Neutrophil (primary cell): ENCODE data around the gene CHRM1.

Experiments used
- H3K27ac ChIP-seq: fragments of 200-600 bp; sonication (generic); 2 replicates; pipeline ENCODE4 v1.5.1; 2016; ENCODE audit warnings: mild to moderate bottlenecking, moderate library complexity
- H3K27me3 ChIP-seq: fragments of 200-600 bp; sonication (generic); 2 replicates; pipeline ENCODE4 v1.6.0; 2016; ENCODE audit warnings: mild to moderate bottlenecking
- H3K36me3 ChIP-seq: fragments of 200-600 bp; sonication (generic); 2 replicates; pipeline ENCODE4 v1.5.1; 2017
- H3K4me1 ChIP-seq, 2 experiments: fragments of 200-600 bp in 1 of 2; sonication (generic) in 1 of 2; 1 replicate in 1 of 2; 2 replicates in 1 of 2; pipeline versions ENCODE4 v1.5.1 to v1.6.1; 2013 to 2016; ENCODE audit warnings: low read depth in 1 of 2, low read length in 1 of 2, mild to moderate bottlenecking in 1 of 2, moderate library complexity in 1 of 2; ENCODE audit not compliant: control insufficient read depth in 1 of 2, insufficient read depth in 1 of 2
- H3K4me3 ChIP-seq, 2 experiments: fragments of 200-600 bp in 1 of 2; sonication (generic) in 1 of 2; 1 replicate in 1 of 2; 2 replicates in 1 of 2; pipeline ENCODE4 v1.5.1; 2013 to 2016; ENCODE audit warnings: low read depth in 1 of 2, low read length in 1 of 2, mild to moderate bottlenecking in 1 of 2, moderate library complexity in 1 of 2
- H3K9me3 ChIP-seq: fragments of 200-600 bp; sonication (generic); 2 replicates; pipeline ENCODE4 v1.5.1; 2016
- CTCF ChIP-seq: fragments of 200-600 bp; sonication (generic); IDR thresholded peaks from 2 replicates; pipeline ENCODE4 v1.5.1; 2016; ENCODE audit warnings: antibody characterized with exemption

Gene CHRM1

DNA sequence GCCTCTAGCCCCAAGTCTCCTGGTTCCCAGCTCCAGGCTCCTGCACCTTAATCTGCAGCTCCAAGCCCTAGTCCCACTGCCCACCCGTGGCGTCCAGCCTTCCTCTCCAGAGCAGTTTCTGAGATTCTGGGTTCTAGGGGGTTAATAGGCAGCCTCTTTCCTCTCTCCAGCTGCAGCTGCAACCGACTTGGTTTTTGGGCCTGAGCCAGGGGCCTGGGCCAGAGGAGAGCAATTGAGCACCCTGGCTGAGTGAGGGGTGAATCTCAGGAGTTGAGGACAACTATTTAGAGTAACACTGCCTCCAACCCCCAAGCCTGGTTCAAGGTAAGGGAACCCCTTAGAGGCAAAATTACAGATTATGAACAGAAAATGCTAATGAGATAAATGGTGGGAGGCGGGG, 9.0 kb upstream of the CHRM1 start:
- Histone ChIP-seq H3K36me3 (no peaks in the 10 kb centered on the region), H3K27ac (no peak overlapping the region), H3K4me3 (no peak overlapping the region), H3K9me3 (no peaks in the 10 kb centered on the region), H3K27me3 (peaks cover 69% of the 10 kb centered on the region), H3K4me1 (peaks cover 0 to 8% of the 10 kb centered on the region in 2 experiments)
- no peak for TF ChIP-seq CTCF

DNA sequence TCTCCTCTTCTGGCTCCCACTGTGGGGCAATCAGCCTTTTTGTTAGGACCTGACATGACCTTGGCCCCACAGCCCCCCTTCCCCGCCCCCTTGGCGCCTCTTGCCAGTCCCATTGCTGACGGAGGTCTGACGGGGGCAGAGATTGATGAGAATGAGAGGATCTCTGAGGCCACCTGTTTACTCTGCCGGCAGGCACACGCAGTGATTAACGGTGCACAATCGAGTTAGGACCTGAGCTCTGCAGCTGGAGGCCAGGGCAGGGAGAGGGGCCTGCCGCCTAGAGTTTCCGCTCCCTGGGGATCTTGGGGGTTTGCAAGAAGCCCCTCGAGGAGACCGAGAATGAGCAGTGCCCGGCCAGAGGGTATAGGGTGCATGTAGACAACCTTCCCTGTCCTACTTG, 6.8 kb upstream of the CHRM1 start:
- Histone ChIP-seq H3K27me3 (peaks cover 91% of the 10 kb centered on the region), H3K4me3 (no peak overlapping the region), H3K36me3 (no peaks in the 10 kb centered on the region), H3K4me1 (peaks cover 0 to 11% of the 10 kb centered on the region in 2 experiments), H3K27ac (no peak overlapping the region), H3K9me3 (no peaks in the 10 kb centered on the region)
- no peak for TF ChIP-seq CTCF

DNA sequence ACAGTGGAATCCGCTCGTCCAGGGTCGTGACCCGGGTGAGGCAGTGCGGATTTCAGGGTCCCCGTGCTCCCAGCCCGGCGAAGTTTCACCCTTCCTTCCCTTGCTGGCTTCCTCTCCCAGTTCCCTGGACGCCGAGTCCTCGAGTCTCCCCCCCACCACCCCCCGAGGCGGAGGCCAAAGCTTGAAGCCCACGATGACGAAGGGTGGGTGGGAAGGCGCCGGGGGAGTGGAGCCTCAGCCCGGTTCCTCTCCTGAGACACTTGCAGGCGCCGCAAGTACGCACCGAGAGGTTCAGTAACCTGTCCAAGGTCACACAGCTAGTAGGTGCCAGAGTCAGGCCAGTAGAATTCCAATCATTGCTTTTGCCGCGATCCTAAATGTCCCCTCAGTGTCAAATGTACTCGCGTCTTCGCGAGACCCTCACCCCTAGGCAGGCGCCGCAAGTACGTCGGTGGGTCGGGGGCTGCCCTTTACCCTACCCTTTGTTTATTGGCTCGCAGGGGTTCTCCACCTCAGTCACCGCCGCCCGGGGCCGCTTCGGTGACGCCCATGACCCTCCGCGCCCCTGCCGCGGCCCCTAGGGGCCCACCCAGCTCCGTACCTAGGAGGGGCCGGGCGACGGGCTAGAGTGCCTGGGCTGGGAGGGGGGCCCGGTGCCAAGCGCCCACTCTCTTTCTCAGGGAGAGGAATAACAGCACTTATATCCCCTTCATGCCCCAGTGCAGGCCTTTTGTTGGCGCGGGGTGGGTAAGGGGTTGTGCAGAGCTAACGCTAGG, 5.7 kb upstream of the CHRM1 start:
- Histone ChIP-seq H3K36me3 (no peaks in the 10 kb centered on the region), H3K9me3 (no peaks in the 10 kb centered on the region), H3K27ac (no peak overlapping the region), H3K4me1 (peaks cover 0 to 11% of the 10 kb centered on the region in 2 experiments), H3K27me3 (peaks cover 99% of the 10 kb centered on the region), H3K4me3 (no peak overlapping the region)
- TF ChIP-seq CTCF, result no peak

DNA sequence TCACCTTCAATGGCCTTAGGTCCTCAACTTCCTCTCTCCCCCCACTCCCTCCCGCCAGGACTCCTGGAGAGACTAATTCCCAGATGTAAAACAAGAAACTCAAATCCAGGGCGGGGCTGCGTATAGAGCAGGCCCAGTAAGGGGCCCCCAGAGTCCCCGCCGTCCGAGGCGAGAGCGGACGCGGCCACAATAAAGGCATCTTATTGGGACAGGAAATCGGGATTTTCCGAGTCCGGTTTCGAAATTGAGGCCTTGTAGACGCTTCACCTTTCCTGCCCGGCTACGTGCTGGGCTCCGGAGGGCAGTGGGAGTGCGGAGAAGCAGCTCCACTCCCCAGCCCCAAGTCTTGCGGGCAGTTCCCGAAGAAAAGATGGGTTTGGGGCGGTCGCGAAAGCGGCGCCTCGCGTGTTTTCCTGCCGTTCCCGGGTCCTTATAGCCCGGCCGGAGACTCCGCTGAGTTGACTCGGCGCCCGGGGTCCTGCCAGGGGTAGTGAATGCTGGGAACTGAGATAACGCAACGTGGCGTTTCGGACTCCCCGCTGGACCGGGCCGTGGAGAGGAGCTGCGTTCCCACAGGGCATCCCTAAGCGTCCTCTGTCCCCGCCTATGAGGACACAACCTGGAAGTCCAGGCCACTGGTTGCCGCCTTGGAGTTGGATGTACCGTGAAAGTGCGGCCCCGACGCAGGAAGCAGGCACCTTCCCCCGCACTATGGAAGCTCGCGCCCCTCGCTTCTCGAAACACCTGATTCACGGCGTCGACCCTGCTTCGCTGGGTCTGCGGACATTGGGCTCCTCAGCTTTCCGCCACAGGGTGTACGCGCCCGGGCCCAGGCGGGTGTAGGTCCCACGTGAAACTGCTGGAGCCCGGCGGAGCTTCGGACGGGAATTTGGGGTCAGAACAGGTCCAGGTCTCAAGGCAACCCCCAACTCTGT, 4.8 kb upstream of the CHRM1 start:
- Histone ChIP-seq H3K4me1 (peaks cover 0 to 11% of the 10 kb centered on the region in 2 experiments), H3K9me3 (no peaks in the 10 kb centered on the region), H3K27me3 (peaks cover 100% of the 10 kb centered on the region), H3K4me3 (no peak overlapping the region), H3K36me3 (no peaks in the 10 kb centered on the region), H3K27ac (no peak overlapping the region)
- TF ChIP-seq CTCF, result no peak

- H3K4me1 ChIP-seq, result peaks cover 0 to 11% of the 10 kb centered on the region in 2 experiments
- TF ChIP-seq CTCF, result no peak
- no peak overlapping the region for H3K27ac ChIP-seq
- H3K9me3 ChIP-seq, result no peaks in the 10 kb centered on the region
- H3K4me3 ChIP-seq, result no peak overlapping the region
- H3K36me3 ChIP-seq, result no peaks in the 10 kb centered on the region
- H3K27me3 ChIP-seq, result peaks cover 100% of the 10 kb centered on the region
Observed at GRCh38 chr11:62925308-62925707, 4.1 kb upstream of the CHRM1 start.
